Measurements from ENCODE around the gene ENPP3.
"Not testable (repeated sequence)": the region's sequence is repeated elsewhere in the genome, so short reads cannot be mapped to it uniquely, and the experiment has no call there.

ENPP3 gene

DNA sequence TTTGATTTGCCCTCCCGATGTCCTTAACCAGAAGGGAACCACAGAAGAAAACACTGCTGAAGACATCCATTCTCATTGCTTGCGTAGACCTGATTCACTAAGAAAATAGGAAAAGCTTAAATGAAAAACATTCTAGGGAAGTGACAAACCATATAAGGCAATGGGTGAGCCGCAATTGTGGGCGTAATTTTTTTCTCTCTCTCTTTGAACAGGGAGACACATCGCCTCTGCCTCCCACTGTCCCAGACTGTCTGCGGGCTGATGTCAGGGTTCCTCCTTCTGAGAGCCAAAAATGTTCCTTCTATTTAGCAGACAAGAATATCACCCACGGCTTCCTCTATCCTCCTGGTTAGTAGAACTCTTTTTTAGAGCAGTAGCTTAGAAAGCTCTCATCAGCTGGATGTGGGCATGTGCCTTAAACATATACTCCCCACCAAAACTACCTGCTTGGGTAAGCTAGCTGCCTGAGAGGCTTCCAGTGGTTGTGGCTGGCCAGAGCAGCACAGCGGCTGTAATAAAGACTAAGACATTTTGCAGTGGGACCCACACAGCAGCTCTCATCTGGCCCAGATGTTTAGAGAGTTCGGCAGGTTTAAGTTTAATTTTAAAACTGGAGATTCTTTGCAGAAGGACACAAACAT lies 96.4 kb downstream of the ENPP3 start:
- no peak for DNase-seq (ENCODE audit: extremely low read depth in 1 of 2, low read depth in 1 of 2)

DNA sequence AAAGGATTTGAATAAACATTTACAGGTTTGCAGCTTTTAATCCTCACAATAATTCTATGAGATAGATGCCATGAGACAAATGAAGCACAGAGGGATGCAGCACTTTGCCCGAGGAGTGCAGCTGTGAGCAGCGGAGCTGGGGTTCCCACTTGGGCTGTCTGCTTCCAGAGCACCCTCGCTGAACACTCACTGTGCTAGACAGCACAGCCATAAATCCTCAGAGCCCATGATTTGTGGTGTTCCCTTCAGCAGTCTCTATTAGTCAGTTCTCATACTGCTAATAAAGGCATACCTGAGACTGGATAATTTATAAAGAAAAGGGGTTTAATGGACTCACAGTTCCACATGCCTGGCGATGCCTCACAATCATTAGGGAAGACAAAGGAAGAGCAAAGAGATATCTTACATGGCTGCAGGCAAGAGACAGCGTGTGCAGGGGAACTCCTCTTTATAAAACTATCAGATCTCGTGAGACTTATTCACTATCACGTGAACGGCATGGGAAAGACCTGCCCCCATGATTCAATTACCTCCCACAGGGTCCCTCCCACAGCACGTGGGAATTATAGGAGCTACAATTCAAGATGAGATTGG lies 99.0 kb downstream of the ENPP3 start:
- DNase-seq (ENCODE audit: extremely low read depth in 1 of 2, low read depth in 1 of 2) = no peak

DNA sequence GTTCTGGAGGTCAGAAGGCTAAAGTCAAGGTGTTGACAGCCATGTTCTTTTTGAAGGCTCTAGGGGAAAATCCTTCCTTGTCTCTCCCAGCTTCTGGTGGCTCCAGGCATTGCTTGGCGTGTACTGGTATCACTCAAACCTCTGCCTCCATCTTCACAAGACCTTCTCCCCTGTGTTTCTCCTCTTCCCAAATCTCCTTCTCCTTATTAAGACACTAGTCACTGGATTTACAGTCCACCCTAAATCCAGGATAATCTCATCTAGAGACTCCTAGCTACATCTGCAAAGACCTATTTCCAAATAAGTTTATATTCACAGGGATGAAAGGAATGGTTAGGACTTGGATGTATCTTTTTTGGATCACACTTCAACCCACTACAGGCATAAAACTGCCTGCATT lies 99.7 kb downstream of the ENPP3 start:
- no peak for DNase-seq (ENCODE audit: extremely low read depth in 1 of 2, low read depth in 1 of 2)

DNA sequence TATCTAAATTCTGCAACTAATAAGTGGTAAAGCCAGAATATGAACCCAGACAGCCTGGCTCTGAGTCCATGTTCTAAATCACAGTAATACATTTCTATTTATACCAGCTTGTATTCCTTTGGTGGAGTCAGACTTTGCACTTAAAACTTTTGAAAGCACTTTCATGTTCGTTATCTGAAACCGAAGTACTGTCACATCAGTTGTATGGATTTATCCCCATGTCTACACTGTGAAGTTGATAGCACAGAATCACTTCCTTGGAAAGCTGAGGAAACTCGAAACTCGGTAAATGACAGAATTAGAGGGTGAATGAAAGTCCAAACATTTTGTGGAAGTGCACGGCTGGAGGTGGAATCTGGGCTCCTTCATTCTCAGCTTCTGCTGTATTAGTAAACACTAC lies 102.0 kb downstream of the ENPP3 start:
- no peak for DNase-seq (ENCODE audit: extremely low read depth in 1 of 2, low read depth in 1 of 2)

DNA sequence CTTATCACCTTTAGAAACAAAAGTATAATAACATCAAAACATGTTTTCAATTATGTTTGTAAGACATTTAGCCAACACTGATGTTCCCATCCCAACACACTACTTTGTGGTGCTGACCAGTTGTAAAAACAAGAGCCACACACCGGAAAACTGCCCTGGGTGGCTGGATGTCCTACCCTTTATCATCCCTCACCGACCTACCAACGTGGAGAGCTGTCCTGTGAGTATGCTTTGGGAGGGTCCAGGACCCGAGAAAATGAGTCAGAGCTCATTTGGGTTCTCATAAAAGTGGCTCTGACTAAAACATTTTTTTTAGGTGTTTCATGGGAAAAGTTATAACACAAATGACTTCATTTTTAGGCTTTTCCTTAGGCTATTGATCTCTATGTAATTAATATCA lies 103.1 kb downstream of the ENPP3 start:
- DNase-seq (ENCODE audit: extremely low read depth in 1 of 2, low read depth in 1 of 2) = no peak

DNA sequence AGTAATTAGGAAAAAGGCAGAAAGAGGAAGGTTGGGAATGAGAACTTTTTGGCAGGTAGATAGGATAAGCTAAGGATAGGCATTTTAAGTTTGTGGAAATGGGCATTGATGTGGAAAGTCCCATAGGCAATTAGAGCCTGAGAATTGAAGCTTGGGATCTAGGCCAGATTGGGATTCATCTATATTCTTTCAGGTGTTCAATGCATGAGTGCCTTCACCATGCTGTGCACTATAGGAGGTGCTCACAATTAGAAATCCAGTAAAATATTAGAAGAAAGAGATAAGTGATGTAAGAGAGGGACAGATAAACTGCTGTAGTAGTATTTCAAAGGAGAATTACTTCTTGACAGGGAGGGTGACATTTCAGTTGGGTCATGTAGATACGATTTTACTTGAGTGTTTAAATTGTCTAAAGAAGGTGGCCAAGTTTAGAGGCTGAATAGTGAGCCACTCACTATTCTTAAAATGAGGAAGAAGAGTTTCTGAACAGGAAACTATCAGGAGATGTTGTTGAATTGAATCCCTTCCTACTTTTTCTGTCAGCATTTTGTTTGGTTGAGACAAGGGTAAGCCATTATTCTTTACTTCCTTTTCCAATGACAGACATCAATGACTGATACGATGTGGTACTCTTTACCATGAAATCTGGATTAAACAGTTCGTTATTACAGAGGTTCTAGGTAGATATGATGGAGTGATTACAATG lies 104.7 kb downstream of the ENPP3 start:
- no peak for DNase-seq (ENCODE audit: extremely low read depth in 1 of 2, low read depth in 1 of 2)

DNA sequence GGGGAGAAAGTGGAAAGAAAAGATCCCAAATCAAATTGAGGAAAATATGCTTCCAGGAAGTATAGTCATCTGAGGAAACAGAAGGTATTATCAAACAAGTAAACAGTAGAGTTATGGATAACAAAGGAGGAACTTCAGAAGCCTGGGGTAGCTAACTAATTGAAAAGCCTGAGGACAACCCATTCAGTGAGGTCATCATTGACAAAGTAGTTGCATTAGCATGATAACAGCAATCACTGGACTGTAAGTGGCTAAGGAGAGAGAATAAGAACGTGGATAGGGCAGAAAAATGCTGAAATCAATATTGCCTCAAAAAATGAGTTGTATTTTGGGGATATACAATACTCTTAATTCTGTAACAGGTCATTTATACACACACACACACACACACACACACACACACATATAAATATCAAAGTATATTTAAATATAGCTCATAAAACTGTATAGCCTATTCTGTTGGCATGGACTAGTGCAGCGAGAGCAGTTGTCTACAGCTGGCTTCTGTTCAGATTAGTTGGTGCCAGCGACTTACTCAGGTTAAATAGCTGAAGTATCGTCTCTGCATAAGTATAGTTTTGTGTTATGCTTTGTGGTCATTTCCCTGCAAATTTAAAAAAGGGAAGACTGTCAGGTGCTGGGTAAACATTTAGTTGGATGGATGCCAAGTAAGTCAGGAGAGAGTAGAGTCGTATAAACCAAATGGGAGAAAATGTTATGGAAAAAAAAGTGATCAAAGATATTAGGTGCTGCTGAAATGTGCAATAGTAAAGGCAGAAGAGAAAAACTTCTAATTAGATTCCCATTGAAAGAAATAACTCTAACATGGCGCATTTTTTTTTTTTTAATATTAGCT lies 107.6 kb downstream of the ENPP3 start:
- no peak for DNase-seq (ENCODE audit: extremely low read depth in 1 of 2, low read depth in 1 of 2)

DNA sequence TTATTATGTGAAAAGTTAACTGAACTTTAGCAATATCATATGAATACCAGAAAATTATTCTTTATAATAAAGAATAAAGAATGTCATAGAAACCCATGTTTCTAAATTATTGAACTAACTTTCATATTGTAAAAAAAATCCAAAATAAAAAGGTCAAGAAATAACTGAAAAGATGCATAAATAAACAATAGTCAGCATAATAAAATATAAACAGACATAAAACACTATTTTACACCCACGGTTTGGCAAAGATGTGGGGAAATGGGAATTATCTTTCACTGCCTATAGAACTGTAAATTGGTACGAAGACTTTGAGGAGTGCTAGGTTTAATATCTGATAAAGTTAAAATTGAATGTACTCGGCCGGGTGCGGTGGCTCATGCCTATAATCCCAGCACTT lies 108.4 kb downstream of the ENPP3 start:
- DNase-seq (ENCODE audit: extremely low read depth in 1 of 2, low read depth in 1 of 2) = no peak

DNA sequence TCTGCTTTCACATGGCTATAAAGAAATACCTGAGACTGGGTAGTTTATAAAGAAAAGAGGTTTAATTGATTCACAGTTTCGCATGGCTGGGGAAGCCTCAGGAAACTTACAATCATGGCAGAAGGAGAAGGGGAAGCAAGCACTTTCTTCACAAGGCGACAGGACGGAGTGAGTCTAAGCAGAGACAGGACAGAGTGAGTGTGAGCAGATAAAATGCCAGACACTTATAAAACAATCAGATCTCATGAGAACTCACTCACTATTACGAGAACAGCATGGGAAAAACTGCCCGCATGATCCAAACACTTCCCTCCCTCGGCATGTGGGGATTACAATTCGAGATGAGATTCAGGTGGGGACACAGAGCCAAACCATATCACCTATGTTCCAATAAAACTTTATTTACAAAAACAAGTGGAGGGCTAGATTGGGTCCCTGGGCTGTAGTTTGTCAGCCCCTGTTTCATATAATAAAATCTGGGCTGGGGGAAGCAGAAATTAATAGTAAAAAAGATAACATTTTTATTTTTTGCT lies 110.8 kb downstream of the ENPP3 start:
- no peak for DNase-seq (ENCODE audit: extremely low read depth in 1 of 2, low read depth in 1 of 2)

DNA sequence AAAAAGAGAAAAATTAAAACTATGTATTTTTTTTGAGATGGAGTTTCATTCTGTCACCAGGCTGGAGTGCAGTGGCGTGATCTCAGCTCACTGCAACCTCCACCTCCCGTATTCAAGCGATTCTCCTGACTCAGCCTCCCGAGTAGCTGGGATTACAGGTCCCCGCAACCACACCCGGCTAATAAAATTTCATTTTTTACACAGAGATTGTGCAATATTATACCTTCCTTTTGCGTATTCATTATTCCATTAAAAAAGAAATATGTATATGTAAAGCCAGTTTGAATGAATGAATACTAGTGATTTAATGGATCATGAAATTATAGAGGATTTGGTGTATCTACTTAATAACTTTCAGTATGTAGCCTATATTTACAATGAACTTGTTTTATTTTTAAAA lies 111.9 kb downstream of the ENPP3 start:
- no peak for DNase-seq (ENCODE audit: extremely low read depth in 1 of 2, low read depth in 1 of 2)

DNA sequence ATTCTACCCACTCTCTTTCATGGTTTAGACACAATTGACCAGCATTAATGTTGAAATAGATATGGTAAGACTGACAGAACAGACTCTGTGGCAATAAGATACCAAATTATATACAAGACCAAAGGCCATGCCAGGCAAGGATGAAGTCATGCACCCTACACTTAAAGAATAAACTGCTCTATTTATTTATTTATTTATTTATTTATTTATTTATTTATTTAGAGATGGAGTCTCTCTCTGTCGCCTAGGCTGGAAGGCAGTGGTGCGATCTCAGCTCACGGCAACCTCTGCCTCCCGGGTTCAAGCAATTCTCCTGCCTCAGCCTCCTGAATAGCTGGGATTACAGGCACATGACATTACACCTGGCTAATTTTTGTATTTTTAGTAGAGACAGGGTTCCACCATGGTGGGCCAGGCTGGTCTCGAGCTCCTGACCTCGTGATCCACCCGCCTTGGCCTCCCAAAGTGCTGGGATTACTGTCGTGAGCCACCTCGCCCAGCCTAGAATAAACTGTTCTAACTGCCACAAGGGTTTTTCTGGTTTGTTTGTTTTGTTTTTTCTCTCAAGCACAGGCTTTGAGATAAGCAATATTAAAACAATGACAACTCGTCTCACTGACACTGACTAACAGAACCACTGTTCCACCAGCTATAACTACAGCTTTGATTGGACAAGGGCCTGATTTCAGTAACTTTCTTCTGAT lies 114.1 kb downstream of the ENPP3 start:
- DNase-seq (ENCODE audit: extremely low read depth in 1 of 2, low read depth in 1 of 2) = not testable (repeated sequence)

DNA sequence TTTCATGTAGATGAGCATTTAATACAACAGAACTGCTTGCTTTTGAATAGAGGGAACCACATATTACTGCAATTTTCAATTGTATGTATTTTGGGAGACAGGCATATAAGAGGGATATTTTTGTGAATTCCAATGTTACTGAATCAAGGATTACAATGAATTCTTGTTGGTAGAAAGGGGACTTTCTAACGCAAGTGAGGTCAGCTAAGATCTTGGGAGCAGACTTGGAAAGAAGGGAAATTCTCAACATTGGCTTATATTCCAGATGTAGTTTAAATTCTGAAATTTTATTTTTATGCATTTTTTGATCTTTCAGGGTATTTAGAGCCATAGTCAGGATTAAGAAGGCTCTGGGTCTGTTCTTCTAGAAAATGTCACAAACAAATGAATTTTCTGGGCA lies 117.0 kb downstream of the ENPP3 start:
- no peak for DNase-seq (ENCODE audit: extremely low read depth in 1 of 2, low read depth in 1 of 2)

DNA sequence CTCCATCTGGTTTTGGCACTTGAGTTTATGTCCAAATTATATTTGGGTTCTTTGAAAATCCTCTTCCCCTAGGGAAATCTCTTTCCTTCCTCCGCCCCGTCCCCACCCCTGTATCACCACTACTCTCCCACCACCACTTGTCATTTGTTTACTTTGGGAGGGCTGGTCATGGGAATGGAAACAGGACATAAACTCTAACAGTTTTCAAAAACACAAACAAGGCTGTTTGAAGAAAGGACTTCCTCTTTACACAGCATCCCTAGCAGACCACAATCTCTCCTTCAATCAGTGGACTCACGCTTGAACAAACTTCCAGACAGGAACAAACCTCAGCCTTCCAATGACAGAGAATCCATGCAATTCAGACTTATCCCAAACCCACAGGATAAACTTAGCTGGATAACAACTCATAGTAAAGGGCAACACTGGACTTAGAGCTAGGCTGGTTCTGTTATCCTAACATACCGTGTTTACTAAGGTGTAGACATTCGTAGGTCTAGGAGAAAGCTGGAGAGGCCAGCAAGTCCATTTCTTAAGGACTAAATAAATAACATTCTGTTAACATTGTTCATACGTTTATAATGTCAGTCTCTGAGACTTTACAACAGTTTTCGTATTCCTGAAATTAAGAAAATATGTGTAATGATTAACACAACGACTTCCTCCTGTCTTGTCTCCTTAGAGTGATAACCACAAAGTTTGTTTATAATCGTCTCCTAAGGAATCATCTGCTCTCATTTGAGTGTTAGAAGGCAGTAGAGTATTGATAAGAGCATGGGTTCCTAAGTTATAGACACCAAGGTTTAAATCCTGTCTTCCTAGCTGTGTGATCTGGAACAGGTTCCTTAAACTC lies 117.8 kb downstream of the ENPP3 start:
- DNase-seq (ENCODE audit: extremely low read depth in 1 of 2, low read depth in 1 of 2) = no peak

DNA sequence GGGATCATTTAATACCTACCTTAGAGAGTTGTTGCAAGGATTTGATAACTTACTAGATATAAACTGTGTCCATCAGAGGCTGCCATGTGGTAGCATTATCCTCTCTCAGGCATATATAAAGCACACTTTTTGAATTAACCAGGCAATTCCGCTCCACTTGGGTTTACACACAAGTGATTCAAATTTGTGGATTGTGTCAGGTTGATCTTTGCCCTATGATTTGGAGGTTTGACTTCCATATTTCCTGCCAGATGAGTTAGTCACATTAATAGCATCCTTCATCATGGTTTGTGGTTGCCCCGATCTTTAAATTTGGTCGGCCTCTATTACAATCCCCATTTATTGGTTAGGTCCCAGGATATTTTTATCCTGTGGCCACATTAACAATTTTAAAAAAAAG lies 118.5 kb downstream of the ENPP3 start:
- no peak for DNase-seq (ENCODE audit: extremely low read depth in 1 of 2, low read depth in 1 of 2)

DNA sequence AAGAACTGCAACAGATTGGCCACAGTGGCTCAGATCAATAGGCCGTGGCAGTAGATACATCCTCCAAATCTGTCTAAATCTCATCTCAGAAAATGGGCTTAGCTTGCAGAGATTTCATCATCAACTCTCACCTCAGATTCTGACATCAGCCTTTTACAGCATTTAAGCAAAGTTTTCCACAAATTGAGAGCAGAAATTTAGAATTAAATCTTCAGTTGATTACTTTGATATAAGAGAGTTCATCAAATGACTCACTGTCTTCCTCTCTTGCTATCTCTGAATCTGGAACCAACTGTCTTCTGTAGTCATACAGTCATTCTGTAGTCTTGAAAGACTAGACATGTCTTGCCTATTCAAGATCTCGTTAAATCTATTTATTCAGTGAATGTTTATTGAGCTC lies 118.9 kb downstream of the ENPP3 start:
- no peak for DNase-seq (ENCODE audit: extremely low read depth in 1 of 2, low read depth in 1 of 2)

DNA sequence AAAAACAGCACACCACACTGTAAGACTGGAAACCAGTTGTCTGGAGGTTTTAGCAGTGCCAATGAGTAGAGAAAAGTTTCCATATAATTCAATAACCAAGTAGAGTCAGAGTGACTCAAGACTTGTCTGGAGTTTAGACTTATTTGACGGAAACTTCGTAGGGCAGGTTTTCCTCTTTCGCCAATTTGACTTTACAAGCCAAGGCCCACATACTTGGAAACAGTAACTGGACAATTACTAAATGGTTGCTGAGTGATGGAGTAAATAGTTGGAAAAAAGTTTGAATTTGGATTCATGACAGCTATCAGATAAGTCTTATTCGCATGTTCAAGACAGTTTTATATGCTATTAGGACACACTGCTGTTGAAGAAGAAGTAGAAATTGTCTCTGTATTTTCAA lies 121.8 kb downstream of the ENPP3 start:
- no peak for DNase-seq (ENCODE audit: extremely low read depth in 1 of 2, low read depth in 1 of 2)

DNA sequence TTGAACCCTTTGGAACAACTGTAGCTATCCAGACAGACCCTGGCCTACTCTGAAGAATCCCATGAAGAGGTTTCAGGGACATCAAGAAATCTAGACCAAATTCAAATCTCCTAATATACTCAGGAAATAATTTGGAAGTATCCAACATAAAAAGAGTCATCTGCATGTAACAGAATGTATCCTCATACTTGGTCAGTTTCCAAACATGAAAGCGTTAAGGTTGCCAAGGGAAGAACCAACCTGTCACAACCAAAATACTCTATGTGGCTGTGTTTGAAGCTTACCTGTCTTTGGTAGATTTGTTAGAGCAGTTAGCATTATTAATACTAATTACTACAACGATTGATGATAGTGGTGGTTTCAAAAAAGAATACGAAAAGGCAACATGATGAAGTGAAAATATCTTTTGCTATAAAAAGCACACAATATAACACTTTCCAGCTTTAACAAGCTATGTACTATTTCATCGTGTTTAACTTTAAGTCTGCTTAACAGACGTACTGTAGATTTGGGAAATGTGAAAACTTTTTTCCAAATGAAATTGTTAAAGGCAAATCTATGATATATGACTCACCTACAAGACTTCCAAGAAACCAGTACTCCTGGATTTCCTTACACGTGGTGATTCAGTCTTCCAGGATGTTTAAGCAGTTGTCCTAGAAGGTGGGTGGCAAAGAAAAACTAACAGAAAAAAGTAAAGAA lies 124.1 kb downstream of the ENPP3 start:
- no peak for DNase-seq (ENCODE audit: extremely low read depth in 1 of 2, low read depth in 1 of 2)

DNA sequence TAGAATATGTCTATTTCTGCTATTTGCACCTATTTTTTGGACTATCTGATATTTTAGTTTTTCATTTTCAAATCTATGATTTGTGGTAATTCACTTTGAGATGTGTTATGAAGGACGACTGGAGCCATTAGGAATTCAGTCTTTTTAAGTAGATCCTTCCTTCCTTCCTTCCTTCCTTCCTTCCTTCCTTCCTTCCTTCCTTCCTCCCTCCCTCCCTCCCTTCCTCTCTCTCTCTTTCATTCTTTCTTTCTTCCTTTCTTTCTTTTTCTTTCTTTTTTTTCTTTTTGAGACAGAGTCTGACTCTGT lies 124.6 kb downstream of the ENPP3 start:
- DNase-seq (ENCODE audit: extremely low read depth in 1 of 2, low read depth in 1 of 2) = no peak

DNA sequence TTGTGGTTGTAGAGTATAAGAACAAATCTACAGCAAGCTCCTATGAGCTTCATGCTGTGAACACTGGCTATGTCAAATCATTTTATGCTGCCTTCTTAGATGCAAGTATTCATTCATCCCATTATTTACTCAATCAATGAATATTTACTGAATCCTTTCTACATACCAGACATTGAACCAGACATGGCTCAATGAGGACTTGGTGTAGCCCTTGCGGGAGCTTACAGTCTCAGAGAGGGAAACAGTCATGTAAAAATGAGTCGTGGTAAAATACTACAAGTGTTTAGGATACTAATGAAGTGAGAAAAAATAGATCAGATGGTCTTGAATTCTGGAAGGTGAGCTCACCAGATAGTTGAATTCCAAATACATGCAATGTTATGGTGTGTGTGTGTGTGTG lies 125.9 kb downstream of the ENPP3 start:
- DNase-seq (ENCODE audit: extremely low read depth in 1 of 2, low read depth in 1 of 2) = no peak
